Measurements from ENCODE around the gene RAB7A.

GRCh38 chr3:128823631-128824030 lies 97.6 kb downstream of the RAB7A start:
- no peak for TF ChIP-seq EP300 (IDR thresholded peaks at IDR 0.05)
- TF ChIP-seq CTCF (IDR thresholded peaks at IDR 0.05) = no peak
